HPDE6-E6E7 (cell line): Measurements from ENCODE around the gene SMPDL3A.

ENCODE experiments used
- DNase-seq: peaks from one replicate; pipeline ENCODE4 v3.0.0; 2011; ENCODE audit warnings: missing footprints; ENCODE audit errors: extremely low spot score

Gene SMPDL3A

GRCh38 chr6:122804962-122805485 lies 16.0 kb downstream of the SMPDL3A start:
- no peak for DNase-seq

DNA sequence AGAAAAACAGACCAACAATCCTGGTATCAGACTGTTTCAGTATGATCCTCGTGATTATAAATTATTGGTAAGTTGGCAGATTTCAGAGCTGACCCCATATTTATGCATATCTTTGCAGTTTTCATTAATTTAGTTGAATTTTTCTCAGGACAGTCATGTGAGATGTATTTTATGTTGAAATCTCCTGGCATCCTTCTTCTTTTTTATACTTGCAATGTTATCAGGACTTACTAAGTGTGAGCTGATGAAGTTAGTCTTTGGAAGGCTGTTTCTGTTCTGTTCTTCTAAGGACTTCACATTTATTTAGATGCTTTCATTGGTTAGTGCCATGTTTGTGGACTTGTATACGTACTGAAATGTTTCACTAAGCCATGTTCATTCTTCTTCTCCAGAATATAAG lies 17.2 kb downstream of the SMPDL3A start:
- DNase-seq: no peak

GRCh38 chr6:122808121-122808885 lies 19.2 kb downstream of the SMPDL3A start:
- DNase-seq: no peak

DNA sequence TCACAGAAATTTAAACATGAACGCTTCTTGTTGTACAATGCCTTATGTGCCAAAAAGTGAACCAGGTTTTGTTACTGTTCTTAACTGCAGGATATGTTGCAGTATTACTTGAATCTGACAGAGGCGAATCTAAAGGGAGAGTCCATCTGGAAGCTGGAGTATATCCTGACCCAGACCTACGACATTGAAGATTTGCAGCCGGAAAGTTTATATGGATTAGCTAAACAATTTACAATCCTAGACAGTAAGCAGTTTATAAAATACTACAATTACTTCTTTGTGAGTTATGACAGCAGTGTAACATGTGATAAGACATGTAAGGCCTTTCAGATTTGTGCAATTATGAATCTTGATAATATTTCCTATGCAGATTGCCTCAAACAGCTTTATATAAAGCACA lies 19.9 kb downstream of the SMPDL3A start:
- DNase-seq: no peak

GRCh38 chr6:122809691-122810090 lies 20.6 kb downstream of the SMPDL3A start:
- DNase-seq: no peak

DNA sequence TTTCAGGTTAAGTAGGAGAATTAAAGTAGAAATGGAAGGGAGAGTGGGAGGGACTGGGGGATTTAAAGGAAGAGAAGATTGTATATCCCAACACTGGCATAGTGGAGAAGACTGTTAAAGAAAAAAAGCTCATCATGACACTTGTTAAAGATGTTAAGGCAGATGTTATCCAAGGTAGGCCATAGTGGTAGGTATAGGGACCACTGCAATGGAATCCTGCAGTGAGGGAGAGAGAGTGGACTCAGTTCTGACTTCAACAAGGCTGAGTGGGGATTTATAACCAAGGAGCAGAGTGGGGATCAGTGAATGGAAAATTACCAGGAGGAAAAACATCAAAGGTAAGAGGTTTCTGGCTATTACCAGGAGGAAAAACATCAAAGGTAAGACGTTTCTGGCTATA lies 21.1 kb downstream of the SMPDL3A start:
- DNase-seq: no peak

DNA sequence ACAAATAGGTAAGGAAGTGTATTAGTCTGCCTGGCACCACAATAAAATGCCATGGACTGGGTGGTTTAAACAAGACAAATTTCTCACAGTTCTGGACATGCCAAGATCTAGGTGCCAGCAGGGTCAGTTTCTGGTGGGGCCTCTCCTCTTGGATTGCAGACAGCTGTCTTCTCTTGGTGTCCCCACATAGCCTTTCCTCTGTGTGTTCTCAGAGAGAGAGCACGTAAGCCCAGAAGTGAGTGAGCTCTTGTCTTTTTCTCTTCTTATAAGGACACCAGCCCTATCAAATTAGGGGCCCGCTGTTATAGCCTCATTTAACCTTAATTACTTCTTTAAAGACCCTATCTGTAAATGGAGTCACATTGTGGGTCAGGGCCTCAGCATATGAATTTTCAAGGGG lies 28.3 kb downstream of the SMPDL3A start:
- no peak for DNase-seq

GRCh38 chr6:122817766-122818165 lies 28.7 kb downstream of the SMPDL3A start:
- no peak for DNase-seq

DNA sequence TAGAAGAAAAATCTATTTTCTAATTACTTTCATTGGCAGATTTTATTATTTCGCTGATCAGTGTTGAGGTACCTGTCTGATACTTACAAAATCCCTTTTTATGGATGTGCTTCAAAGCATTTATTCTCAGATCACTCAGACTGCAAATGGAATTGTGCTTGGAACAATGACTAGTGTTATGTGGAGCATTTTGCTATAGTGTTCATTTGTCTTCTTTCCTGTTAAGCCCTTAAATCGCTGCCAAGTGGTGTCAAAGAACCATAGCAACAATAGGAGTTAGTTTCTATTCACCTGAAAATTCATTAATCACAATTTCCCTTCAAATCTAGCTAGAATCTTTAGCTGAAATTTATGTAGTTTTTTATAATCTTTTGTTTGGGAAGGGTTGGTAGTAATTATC lies 29.8 kb downstream of the SMPDL3A start:
- no peak for DNase-seq

DNA sequence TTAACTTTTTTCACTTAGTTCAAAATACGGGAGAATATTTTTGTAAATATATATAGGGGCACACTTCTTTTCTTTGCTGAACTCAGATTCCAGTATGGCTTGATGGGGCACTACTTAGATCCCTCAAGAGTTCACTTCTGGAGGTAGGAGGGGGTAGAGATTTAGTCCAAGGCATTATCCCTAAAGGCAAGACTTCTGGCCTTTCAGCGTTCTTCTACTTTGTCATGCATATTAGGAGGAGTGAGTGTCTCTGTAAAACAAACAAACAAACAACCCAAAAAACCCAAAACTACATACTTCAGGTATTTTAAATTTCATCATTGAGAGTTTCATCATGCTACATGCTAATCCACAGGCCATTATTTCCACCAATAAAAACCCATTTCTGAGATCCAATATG lies 32.0 kb downstream of the SMPDL3A start:
- no peak for DNase-seq

GRCh38 chr6:122825163-122825562 lies 36.1 kb downstream of the SMPDL3A start:
- DNase-seq: no peak

- DNase-seq: no peak
Observed at GRCh38 chr6:122829456-122829855, 40.4 kb downstream of the SMPDL3A start.

- no peak for DNase-seq
Observed at GRCh38 chr6:122831511-122831910, 42.5 kb downstream of the SMPDL3A start.

DNA sequence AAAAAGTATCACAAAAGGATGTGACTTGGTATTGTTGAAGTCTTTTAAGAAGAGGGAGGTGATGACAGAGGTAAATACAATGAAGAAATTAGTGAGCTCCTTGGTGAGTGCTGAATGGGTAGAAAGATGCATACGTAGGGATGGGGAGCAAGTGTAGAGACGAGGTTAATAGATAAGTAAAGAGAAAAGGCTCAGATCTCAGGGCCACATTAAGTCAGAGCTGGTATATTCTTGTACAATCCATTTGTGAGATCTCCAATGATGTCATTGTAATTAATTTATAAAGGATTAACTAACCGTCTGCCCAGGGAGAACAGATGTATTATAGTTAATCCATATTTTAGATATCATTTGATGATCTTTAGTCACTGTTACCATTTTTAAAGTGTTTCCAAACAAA lies 43.4 kb downstream of the SMPDL3A start:
- DNase-seq: no peak

- no peak for DNase-seq
Observed at GRCh38 chr6:122833021-122833491, 44.0 kb downstream of the SMPDL3A start.

- peak; percentile 15 for DNase-seq
Observed at GRCh38 chr6:122838060-122838780, 49.2 kb downstream of the SMPDL3A start.

GRCh38 chr6:122839472-122839871 lies 50.4 kb downstream of the SMPDL3A start:
- peak; percentile 56 for DNase-seq

DNA sequence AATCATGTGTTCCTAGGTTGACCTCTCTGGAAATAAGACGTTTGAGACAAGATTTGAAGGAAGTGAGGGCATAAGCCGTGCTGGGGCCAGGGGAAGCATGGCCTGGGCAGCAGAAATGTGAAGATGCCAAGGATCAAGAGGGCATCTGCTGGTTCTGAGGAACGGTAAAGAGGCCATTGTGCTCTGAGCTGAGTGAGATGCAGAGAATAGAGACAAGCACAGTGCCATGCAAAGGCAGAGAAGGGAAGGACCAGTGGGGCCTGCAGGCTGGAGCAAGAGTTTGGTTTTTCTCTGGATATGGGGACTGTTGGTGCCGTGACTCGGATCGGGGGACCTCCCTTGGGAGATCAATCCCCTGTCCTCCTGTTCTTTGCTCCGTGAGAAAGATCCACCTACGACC lies 50.8 kb downstream of the SMPDL3A start:
- DNase-seq: no peak

GRCh38 chr6:122845464-122845863 lies 56.4 kb downstream of the SMPDL3A start:
- DNase-seq: no peak

- peak; percentile 8 for DNase-seq
Observed at GRCh38 chr6:122845916-122846612, 57.0 kb downstream of the SMPDL3A start.

DNA sequence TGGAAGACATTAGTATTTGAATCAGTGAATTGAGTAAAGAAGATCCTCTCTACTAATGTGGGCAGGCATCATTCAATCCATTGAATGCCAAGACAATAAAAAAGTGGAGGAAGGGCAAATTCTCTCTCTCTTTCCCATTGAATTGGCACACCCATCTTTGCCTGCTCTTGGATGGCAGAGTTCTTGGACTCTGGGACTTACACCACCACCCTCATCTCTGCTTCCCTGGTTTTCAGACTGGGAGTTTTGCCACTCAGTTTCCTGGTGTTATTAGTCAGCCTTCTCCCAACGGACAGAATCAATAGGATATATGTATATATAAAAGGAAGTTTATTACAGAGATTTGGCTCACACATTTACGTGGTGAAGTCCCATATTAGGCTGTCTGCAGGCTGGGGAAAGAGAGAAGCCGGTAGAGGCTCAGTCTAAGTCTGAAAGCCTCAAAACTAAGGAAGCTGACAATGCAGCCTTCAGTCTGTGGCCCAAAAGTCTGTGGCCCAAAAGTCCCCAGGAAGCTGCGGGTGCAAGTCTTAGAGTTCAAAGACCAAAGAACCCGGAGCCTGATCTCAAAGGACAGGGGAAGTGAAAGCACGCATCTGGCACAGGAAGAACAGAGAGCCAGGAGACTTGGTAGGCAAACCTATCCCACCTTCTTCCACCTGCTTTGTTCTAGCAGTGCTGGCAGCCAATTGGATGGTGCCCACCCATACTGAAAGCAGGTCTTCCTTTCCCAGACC lies 64.4 kb downstream of the SMPDL3A start:
- DNase-seq: no peak
